Measurements from ENCODE around the gene IGSF21.
"Not testable (repeated sequence)": the region's sequence is repeated elsewhere in the genome, so short reads cannot be mapped to it uniquely, and the experiment has no call there.

Gene IGSF21

DNA sequence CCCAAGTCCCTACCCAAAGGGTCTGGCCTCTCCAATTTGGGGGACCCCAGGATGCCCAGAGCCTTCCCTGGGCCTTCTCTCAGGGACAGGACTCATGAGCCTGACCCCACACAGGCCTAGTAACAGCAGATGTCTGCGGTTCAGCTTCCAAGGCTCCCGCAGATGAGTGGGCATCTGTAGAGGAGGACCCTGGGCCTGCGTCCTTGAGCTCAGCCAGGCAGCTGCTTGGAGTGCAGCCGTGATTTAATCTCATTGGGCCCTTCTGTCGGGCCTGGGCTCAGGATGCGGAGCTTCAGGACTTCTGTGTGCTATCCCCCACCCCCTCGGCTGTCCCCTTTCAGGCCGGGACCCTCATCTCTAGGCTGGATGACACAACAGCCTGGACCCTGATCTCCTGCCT is 35.4 kb downstream of the IGSF21 start:
- DNase-seq (ENCODE audit: insufficient read length, low spot score) = no peak
- no peak for FAIRE-seq

- DNase-seq (ENCODE audit: insufficient read length, low spot score) (no peak), FAIRE-seq (no peak)
Observed at GRCh38 chr1:18144062-18144461, 36.5 kb downstream of the IGSF21 start.

DNA sequence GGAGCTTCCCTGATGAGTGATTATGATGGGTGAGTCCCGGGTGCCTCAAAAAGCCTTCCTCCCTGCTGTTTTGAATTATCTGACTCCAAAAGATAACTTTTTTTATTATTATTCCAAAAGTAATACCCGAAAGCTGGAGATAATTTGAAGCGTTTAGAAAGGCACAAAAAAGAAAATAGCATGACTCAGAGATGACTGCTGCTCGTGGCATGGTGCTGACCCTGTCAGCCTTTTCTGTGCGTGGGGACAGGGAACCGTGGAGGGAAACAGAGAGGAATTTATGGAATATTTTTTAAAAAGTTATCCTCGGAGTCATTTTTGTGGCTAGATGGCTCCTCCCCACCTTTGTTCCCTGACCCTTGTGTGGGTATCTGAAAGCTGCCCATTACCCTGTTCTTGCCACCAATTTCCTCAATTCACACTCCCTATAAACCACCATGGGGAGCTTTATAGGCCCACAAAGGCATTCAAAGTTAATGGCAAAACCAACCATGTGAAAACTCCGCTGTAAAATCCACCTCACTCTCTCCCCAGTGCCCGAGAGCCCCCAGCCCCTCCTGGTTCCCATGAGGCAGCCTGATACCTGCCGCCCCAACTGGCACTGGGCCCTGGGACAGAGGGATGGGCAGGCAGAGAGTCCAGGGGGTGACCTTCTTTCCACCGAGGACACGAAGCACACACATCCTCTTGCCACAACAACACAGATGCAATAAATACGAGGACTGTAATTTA is 37.5 kb downstream of the IGSF21 start:
- FAIRE-seq (no peak), DNase-seq (ENCODE audit: insufficient read length, low spot score) (no peak)

- no peak for DNase-seq (ENCODE audit: insufficient read length, low spot score)
Observed at GRCh38 chr1:18145851-18146618, 38.4 kb downstream of the IGSF21 start.

DNA sequence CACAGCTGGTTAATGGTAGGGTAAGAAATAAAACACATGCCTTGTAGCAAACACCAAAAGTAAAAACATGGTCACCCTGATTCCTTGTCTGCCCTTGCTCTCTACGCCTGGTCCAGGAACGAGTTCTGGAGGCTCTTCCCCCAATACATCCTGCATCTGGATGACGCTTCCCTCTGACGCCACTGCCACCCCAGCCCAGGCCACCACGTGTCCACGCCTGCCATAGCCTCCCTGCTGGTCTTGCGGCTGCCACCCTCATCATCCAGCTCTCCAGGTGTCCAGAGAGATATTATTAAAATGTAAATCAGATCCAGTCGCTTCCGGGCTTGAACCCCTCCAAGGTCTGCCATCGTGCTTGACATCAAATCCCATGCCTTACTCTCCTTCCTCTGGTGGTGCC is 39.3 kb downstream of the IGSF21 start:
- no peak for DNase-seq (ENCODE audit: insufficient read length, low spot score)
- no peak for FAIRE-seq

More at GRCh38 chr1:18145851-18146618, 38.4 kb downstream of the IGSF21 start:
- FAIRE-seq = no peak

DNA sequence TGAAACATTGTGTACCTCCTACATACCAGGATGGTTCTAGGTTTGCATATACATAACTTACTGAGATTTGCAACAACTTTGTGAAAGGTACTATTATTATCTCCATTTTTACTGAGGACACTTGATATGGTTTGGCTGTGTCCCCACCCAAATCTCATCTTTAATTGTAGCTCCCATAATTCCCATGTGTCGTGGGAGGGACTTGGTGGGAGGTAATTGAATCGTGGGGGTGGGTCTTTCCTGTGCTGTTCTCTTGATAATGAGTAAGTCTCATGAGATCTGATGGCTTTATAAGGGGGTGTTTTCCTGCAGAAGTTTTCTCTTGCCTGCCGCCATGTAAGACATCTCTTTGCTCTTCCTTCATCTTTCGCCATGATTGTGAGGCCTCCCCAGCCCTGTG is 40.1 kb downstream of the IGSF21 start:
- FAIRE-seq (no peak), DNase-seq (ENCODE audit: insufficient read length, low spot score) (no peak)

GRCh38 chr1:18148461-18148860 is 40.9 kb downstream of the IGSF21 start:
- no peak for FAIRE-seq
- no peak for DNase-seq (ENCODE audit: insufficient read length, low spot score)

GRCh38 chr1:18149027-18149641 is 41.5 kb downstream of the IGSF21 start:
- FAIRE-seq = no peak

GRCh38 chr1:18151436-18152122 is 44.0 kb downstream of the IGSF21 start:
- FAIRE-seq = no peak
- no peak for DNase-seq (ENCODE audit: insufficient read length, low spot score)

More at GRCh38 chr1:18149027-18149641, 41.5 kb downstream of the IGSF21 start:
- DNase-seq (ENCODE audit: insufficient read length, low spot score) = no peak

DNA sequence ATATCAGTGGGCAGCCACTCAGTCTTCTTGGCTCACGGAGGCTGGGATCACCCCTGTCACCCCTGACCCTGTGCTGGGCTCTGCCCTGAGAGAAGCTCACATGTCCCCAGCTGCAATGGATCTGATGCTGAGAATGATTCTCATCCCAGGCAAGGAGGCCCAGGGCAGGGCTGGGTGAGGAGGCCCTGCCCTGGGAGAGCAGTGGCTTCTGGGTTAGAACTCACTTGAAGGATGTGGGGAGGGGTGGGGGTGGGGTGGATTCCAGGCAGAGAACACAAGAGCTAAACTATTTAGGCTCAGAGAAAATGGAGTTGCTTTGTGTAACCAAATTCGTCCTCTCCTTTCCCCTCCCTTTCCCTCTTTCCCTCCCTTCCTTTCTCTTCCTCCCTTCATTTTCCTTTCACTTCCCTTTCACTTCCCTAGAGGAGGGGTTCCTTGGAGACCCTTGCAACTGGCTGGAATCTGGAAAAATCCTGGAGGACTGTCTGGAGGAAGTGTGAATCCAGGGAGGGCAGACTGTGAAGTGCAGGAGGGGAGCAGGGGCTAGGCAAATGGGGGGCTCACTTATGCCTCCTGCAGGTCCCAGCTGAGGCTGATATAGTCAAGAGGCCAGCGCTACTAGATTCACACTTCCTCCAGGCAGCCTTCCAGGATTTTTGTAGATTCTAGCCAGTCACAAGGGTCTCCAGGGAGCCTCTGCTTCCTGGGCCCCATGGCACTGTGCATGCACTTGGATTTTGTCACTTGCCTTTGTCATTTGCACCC is 47.0 kb downstream of the IGSF21 start:
- no peak for DNase-seq (ENCODE audit: insufficient read length, low spot score)
- no peak for FAIRE-seq

- DNase-seq (ENCODE audit: insufficient read length, low spot score) (no peak), FAIRE-seq (no peak)
Observed at GRCh38 chr1:18155881-18156385, 48.3 kb downstream of the IGSF21 start.

DNA sequence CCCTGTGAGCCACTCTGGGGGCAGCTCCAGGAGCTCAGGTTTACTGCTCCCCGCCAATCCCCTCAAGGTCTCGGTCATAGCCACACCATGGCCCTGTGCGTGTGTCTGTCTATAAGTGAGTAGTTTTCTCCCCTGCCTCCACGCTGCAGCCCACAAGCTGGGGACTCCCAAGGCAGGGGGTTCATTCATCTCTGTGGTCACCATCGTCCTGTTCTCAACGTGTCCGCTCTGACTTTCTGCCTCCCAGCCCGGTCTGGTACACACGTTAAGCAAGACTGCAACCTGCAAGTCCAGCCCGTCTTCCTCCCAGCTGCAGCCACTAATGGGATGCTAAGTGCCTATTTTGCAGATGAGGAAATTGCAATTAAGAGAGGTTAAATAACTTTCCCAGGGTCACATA is 49.8 kb downstream of the IGSF21 start:
- FAIRE-seq = no peak
- DNase-seq (ENCODE audit: insufficient read length, low spot score) = no peak

DNA sequence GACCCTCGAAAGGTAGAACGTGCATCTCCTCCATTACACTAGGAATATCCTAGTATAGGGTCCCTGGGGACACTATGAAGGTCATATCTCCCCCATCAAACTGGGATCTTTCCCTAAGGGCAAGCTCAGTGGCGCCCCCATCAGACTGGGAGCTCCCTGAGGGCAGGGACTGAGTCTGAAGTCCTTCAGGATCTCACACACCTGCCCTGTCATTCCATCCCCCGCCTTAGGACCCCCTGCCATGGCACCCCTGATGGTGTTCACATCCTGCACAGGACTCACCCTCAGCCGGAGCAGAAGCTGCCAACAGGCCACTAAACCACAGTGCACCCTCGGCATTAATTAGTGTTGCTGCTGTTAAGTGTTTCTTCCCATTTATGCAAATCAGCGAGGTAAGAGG is 50.4 kb downstream of the IGSF21 start:
- DNase-seq (ENCODE audit: insufficient read length, low spot score) = no peak
- FAIRE-seq = no peak

GRCh38 chr1:18158714-18159113 is 51.1 kb downstream of the IGSF21 start:
- no peak for FAIRE-seq
- DNase-seq (ENCODE audit: insufficient read length, low spot score) = no peak

- no peak for FAIRE-seq
- no peak for DNase-seq (ENCODE audit: insufficient read length, low spot score)
Observed at GRCh38 chr1:18160290-18160942, 52.8 kb downstream of the IGSF21 start.

- DNase-seq (ENCODE audit: insufficient read length, low spot score) (no peak), FAIRE-seq (no peak)
Observed at GRCh38 chr1:18161690-18162089, 54.1 kb downstream of the IGSF21 start.

GRCh38 chr1:18165640-18166039 is 58.0 kb downstream of the IGSF21 start:
- not testable (repeated sequence) for DNase-seq (ENCODE audit: insufficient read length, low spot score); FAIRE-seq

- no peak for FAIRE-seq
Observed at GRCh38 chr1:18166341-18166740, 58.7 kb downstream of the IGSF21 start.

GRCh38 chr1:18166929-18167328 is 59.3 kb downstream of the IGSF21 start:
- FAIRE-seq = no peak

More at GRCh38 chr1:18166341-18166740, 58.7 kb downstream of the IGSF21 start:
- no peak for DNase-seq (ENCODE audit: insufficient read length, low spot score)

DNA sequence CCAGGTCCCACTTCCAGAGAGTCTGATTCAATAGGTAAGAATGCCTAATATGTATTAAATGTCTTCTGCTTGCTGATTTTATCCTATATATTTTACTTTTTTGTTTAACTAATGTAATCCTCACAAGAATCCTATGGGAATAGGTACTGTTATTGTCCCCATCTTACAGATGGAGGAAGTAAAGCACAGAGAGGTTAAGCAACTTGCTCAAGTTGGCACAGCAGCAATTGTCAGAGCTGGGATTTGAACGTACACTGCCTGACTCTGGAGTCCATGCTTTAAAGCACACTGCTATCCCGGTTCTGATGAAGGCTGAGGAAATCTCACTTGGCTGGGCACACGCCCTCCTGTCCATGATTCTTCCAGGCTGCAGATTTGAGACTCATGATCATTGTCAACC is 62.8 kb downstream of the IGSF21 start:
- FAIRE-seq (no peak), DNase-seq (ENCODE audit: insufficient read length, low spot score) (no peak)

More at GRCh38 chr1:18166929-18167328, 59.3 kb downstream of the IGSF21 start:
- no peak for DNase-seq (ENCODE audit: insufficient read length, low spot score)

Measured in GM19239 (cell line).